NB4 (cell line): Measurements from ENCODE around the gene DGLUCY.
"Not testable (repeated sequence)": the region's sequence is repeated elsewhere in the genome, so short reads cannot be mapped to it uniquely, and the experiment has no call there.

Experiments used
- DNase-seq: peaks from one replicate; pipeline ENCODE4 v3.0.0; 2010; ENCODE audit warnings: low read depth
- H3K4me3 ChIP-seq: one replicate; pipeline ENCODE4 v1.5.1; 2011; ENCODE audit warnings: mild to moderate bottlenecking, low read depth, low read length, moderate library complexity
- MYC ChIP-seq: IDR thresholded peaks from 2 replicates; pipeline ENCODE4 v1.6.1; 2011; ENCODE audit warnings: low read depth, low read length
- POLR2A ChIP-seq: IDR thresholded peaks from 2 replicates; pipeline ENCODE4 v1.6.1; 2011; ENCODE audit warnings: mild to moderate bottlenecking; ENCODE audit not compliant: insufficient read length; ENCODE audit errors: extremely low read depth
- TF ChIP-seq, protein P1 (sequence below): IDR thresholded peaks from 2 replicates; pipeline ENCODE4 v1.6.1; 2011; ENCODE audit warnings: low read depth, low read length
- TF ChIP-seq, protein P2 (sequence below): IDR thresholded peaks from one replicate; pipeline ENCODE4 v1.5.1; 2012; ENCODE audit warnings: low read depth, low read length

The DGLUCY gene

DNA sequence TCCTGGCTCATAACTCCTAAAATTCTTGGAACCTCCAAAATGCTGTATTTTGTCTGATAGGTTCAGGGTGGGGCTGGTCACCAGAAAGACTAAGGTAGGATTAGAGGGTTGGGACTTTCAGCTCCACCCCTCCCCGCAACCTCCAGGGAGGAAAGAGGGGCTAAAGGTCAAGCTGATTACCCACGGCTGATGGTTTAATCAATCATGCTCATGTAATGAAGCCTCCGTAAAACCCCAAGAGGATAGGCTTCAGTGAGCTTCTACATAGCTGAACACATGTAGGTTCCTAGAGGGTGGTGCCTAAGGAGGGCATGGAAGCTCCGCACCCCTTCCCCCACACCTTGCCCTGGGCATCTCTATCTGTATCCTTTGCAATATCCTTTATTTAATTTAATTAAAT lies 60.0 kb downstream of the DGLUCY start:
- H3K4me3 ChIP-seq: no peak overlapping the region
- no peak for DNase-seq
- TF ChIP-seq, protein P1, sequence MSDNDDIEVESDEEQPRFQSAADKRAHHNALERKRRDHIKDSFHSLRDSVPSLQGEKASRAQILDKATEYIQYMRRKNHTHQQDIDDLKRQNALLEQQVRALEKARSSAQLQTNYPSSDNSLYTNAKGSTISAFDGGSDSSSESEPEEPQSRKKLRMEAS: no peak
- TF ChIP-seq, protein P2, sequence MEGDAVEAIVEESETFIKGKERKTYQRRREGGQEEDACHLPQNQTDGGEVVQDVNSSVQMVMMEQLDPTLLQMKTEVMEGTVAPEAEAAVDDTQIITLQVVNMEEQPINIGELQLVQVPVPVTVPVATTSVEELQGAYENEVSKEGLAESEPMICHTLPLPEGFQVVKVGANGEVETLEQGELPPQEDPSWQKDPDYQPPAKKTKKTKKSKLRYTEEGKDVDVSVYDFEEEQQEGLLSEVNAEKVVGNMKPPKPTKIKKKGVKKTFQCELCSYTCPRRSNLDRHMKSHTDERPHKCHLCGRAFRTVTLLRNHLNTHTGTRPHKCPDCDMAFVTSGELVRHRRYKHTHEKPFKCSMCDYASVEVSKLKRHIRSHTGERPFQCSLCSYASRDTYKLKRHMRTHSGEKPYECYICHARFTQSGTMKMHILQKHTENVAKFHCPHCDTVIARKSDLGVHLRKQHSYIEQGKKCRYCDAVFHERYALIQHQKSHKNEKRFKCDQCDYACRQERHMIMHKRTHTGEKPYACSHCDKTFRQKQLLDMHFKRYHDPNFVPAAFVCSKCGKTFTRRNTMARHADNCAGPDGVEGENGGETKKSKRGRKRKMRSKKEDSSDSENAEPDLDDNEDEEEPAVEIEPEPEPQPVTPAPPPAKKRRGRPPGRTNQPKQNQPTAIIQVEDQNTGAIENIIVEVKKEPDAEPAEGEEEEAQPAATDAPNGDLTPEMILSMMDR: no peak
- no peak for TF ChIP-seq MYC
- TF ChIP-seq POLR2A: no peak

DNA sequence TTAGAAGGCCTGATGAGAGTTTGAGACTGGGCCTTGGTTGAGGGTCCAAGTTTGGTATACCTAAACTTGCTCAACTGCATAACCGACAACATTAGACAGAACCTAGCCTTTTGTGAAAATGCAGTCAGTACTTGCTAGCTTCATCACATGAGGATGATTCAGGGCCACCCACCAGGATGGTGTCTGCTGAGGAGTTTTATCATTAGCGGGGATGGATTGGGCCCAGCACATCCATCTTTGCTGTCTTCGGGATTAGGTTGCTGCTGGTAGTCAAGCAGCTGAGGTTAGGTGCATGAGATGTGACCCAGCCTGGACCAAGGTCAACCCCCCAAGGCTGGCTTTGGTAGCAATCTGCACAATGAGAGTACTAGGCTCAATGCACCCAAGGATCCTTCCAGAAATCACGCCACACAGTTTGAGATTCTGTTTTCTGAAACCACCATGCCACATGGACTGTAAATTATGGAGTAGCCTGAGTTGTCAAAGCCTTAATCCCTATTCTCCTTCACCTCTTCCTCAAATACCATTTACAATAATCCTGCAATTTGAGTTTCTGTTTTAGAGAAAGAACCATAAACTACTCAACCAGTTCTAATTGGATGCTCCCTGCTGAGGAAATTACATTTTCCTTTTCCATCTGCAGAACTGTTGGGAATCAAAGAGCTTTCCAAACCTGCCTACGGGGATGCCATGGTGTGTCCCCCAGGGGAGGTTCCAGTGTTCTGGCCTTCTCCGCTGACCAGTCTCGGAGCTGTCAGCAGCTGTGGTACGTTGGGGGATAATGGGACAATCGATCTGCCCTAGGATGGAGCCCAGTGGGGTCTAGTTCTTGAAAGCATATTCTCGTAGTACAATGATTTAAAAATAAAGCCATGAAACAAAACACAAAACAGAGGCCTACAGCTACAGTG lies 61.7 kb downstream of the DGLUCY start:
- H3K4me3 ChIP-seq: no peak overlapping the region
- DNase-seq: no peak
- TF ChIP-seq, protein P1: no peak
- TF ChIP-seq, protein P2: no peak
- no peak for TF ChIP-seq MYC
- no peak for TF ChIP-seq POLR2A

DNA sequence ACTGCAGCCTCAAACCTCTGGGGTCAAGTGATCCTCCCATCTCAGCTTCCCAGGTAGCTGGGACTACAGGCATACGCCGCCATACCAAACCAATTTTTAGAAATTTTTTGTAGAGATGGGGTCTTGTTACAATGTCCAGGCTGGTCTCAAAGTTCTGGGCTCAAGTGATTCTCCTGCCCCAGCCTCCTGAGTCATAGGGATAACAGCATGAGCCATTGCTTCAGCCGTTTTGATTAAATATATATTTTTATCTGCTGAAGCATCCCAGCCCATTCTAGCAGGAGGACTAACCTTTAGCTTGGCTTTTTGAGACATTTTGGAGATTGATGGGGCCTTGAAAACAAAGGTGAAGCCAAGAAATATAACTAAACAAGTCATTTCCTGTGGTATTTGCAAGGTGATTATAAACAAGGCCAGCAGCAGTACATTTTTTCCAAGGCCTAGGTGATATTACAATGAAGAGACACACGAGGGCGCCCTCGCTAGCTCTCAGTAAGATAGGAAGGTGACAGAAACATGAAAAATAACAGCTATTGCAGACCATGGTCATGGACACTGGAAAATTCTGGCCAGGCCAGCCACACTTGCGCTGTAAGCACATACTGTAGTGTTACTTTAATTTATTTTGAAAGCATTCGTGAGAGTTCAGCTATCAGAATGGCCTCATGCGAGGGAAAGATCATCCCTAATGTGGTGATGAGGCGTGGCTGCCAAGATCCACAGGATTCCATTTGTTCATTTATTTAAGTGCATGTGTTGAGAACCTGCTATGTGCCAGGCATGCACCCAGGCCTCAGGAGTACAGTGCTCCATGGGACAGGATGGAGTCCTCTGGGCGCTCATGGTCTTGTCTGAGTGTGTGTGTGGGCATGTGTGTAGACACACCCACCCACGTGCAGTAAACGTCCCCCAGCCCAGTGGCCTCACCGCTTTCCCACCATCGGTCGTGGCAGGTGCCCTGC lies 63.5 kb downstream of the DGLUCY start:
- DNase-seq: peak; percentile 81
- TF ChIP-seq MYC: no peak
- TF ChIP-seq, protein P2: peak; percentile 69
- TF ChIP-seq, protein P1: peak; percentile 15

DNA sequence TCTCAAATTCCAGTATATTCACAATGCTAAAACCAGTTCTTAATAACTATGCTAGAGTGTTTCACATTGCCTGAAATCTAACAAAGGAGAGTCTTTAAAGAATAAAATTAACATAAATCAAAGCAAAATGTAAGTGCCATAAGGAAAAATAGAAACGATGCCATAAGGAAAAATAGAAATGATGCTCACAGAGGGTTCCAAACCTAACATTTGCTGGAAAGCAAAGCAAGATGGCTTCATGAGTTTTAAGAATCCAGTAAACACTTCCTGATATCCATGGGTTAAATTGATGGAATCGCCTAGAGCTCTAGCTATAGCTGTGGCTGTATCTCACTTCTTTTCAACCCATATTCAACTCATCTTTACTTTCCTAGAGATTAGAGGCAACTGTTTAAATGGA lies 66.7 kb downstream of the DGLUCY start:
- TF ChIP-seq POLR2A (no peak), MYC (no peak)
- TF ChIP-seq, protein P2: no peak
- TF ChIP-seq, protein P1: no peak
- no peak overlapping the region for H3K4me3 ChIP-seq
- no peak for DNase-seq

More for the DNA sequence above, 63.5 kb downstream of the DGLUCY start:
- no peak overlapping the region for H3K4me3 ChIP-seq

DNA sequence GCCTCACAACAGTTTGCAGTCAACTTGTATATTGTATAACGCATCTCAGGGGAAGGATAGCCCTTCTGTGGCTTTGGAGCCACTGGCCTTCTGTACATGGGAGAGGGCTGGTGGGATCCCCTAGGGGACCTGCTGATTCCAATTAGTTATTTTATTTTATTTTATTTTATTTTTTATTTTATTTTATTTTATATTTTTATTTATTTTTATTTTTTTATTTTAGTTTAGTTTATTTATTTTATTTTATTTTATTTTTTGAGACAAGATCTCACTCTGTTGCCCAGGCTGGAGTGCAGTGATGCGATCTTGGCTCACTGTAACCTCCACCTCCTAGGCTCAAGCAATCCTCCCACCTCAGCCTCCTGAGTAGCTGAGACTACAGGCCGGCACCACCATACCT lies 68.9 kb downstream of the DGLUCY start:
- not testable (repeated sequence) for H3K4me3 ChIP-seq, DNase-seq

DNA sequence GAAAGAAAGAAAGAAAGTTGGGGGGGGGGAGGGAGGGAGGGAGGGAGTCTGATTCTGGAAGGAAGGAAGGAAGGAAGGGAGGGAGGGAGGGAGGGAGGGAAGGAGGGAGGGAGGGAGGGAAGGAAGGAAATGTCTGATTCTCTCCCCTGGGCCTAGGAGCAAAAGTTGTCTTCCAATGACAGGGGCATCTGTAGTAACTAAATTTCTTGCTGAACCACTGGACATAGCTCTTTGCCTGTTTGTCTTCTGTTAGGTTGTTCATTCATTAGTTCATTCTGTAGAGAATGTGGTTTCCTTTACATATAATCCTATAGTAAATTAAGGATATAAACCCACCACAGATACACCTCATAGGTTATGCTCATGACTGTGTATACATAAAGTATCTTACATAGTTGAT lies 70.7 kb downstream of the DGLUCY start:
- no peak overlapping the region for H3K4me3 ChIP-seq
- TF ChIP-seq MYC: no peak
- TF ChIP-seq, protein P1: no peak
- no peak for TF ChIP-seq POLR2A
- TF ChIP-seq, protein P2: no peak
- no peak for DNase-seq
